Parathyroid adenoma (tissue), 2 donors: ENCODE data around the gene TGM1.

Experiments
- H2AFZ ChIP-seq: fragments of 300-600 bp; sonication (generic); one replicate; pipeline ENCODE4 v1.7.0; 2017; ENCODE audit warnings: antibody characterized with exemption, mild to moderate bottlenecking
- H3K27ac ChIP-seq: fragments of 300-600 bp; sonication (generic); one replicate; pipeline ENCODE4 v1.7.0; 2017
- H3K27me3 ChIP-seq: fragments of 300-600 bp; sonication (generic); one replicate; pipeline ENCODE4 v1.7.0; 2017; ENCODE audit warnings: low read length; ENCODE audit not compliant: control insufficient read depth, insufficient read depth
- H3K36me3 ChIP-seq: fragments of 300-600 bp; sonication (generic); one replicate; pipeline ENCODE4 v1.7.0; 2017; ENCODE audit warnings: low read length; ENCODE audit not compliant: control insufficient read depth, insufficient read depth
- H3K4me1 ChIP-seq: fragments of 300-600 bp; sonication (generic); one replicate; pipeline ENCODE4 v1.7.0; 2017; ENCODE audit warnings: control low read depth
- H3K4me2 ChIP-seq: fragments of 300-600 bp; sonication (generic); one replicate; pipeline ENCODE4 v1.7.0; 2017; ENCODE audit warnings: low read length
- H3K4me3 ChIP-seq: fragments of 300-600 bp; sonication (generic); one replicate; pipeline ENCODE4 v1.7.0; 2017; ENCODE audit warnings: low read depth, low read length
- H3K79me2 ChIP-seq: fragments of 300-600 bp; sonication (generic); one replicate; pipeline ENCODE4 v1.7.0; 2017; ENCODE audit warnings: control low read depth
- H3K9ac ChIP-seq: fragments of 300-600 bp; sonication (generic); one replicate; pipeline ENCODE4 v1.7.0; 2017; ENCODE audit warnings: mild to moderate bottlenecking
- H3K9me3 ChIP-seq: fragments of 300-600 bp; sonication (generic); one replicate; pipeline ENCODE4 v1.7.0; 2017; ENCODE audit warnings: low read length; ENCODE audit not compliant: control insufficient read depth
- TF ChIP-seq, protein P1 (sequence below): fragments of 300-600 bp; sonication (generic); IDR thresholded peaks from one replicate; pipeline ENCODE4 v1.7.0; 2017; ENCODE audit warnings: antibody characterized with exemption, mild to moderate bottlenecking
- donor health status: primary hyperparathyroidism.

TGM1 gene

DNA sequence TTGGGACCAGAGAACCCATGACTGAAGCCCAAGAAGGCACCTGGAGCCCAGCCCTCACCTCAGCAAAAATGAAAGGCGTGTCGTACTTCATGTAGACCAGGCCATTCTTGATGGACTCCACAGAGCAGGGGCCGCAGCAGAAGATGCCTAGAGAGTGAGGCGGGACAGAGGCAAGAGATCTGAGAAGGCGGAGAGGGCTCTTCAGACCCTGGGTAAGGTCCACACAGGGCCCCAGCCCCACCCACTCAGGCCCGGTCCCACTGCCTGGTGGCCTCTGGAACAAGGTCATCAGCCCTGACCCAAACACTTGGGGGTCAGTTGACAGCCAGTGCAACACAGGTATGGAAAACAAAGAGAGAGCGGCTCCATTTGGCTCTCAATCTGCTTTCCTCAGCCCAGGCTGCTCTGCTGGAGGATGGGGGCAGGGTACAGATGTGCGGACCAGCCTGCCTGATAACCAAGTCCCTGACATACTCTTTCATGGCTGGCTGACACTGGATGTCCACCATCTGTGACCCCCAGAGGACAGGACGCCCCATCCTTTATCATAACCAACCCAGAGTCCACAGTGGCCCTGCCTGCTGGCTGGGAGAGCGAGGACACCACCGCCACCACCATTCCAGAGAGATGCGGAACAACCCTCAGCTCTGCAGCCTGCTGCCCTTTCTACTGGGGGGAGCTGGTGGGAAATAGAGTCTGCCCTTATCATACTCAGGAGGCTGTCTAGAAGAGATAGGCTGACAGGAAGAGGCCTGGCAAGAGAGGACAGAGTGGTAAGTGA, 6.9 kb downstream of the TGM1 start:
- H3K79me2 ChIP-seq: no peaks in the 10 kb centered on the region
- H3K4me1 ChIP-seq: no peaks in the 10 kb centered on the region
- no peak overlapping the region for H3K9ac ChIP-seq
- TF ChIP-seq, protein P1, sequence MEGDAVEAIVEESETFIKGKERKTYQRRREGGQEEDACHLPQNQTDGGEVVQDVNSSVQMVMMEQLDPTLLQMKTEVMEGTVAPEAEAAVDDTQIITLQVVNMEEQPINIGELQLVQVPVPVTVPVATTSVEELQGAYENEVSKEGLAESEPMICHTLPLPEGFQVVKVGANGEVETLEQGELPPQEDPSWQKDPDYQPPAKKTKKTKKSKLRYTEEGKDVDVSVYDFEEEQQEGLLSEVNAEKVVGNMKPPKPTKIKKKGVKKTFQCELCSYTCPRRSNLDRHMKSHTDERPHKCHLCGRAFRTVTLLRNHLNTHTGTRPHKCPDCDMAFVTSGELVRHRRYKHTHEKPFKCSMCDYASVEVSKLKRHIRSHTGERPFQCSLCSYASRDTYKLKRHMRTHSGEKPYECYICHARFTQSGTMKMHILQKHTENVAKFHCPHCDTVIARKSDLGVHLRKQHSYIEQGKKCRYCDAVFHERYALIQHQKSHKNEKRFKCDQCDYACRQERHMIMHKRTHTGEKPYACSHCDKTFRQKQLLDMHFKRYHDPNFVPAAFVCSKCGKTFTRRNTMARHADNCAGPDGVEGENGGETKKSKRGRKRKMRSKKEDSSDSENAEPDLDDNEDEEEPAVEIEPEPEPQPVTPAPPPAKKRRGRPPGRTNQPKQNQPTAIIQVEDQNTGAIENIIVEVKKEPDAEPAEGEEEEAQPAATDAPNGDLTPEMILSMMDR: no peak
- no peaks in the 10 kb centered on the region for H3K36me3 ChIP-seq
- H3K4me2 ChIP-seq: no peak overlapping the region
- no peak overlapping the region for H2AFZ ChIP-seq
- no peak overlapping the region for H3K27ac ChIP-seq
- no peaks in the 10 kb centered on the region for H3K27me3 ChIP-seq
- no peaks in the 10 kb centered on the region for H3K9me3 ChIP-seq
- no peak overlapping the region for H3K4me3 ChIP-seq

DNA sequence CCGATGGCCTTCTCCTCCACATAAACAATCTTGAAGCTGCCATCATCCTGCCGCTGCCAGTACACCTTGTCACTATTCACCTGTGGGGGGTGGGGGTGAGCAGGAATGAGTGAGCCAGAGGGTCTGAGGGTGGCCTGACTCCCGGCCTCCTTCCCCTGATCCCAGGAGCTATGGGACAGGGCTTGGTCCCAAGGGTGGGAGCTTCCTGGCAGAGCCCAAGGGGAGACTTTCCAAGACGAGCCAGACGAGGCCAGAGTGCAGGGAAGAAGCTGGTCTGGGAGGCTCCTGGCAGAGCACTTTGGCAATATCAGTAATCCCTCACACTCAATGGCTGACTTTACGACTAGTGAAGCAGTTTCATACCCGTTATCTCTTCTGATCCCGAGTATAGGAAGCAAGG, 7.5 kb downstream of the TGM1 start:
- H3K27ac ChIP-seq: no peak overlapping the region

DNA sequence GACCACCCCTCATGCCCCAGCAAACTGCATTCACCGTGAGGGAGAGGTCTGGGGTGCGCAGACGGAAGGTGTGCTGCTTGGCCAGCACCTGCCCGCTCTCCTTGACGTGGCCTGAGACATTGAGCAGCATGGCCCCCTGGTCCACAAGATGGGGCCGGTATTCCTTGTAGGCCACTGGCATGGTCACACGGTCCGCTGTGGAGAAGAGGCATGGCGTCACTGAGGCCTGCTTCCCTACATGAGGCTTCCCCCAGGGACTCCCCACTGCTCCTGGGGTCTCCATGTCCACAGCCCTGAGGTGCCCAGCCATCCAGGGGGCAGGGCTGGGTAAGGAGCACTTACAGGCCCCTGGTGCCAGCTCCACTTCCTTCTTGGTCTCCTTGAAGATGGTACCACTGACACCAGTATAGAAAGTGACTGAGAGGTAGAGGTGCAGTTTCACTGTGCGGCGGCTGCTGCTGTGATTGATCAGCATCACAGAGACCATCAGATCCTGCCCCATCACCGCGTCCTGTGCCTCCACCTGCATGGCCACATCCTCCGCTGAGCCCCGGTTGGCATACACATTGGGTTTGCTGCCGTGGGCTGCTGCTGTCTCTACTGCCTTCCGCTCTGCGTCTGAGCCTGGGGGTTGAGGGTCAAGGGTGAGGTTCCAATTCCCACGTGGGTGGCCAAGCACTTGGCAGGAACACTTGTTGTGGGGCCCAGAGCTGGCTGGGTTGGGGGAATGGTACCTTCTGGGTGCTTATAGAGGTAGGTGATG, 8.2 kb downstream of the TGM1 start:
- H3K4me1 ChIP-seq: no peaks in the 10 kb centered on the region
- H3K27me3 ChIP-seq: no peaks in the 10 kb centered on the region
- TF ChIP-seq, protein P1: no peak
- H3K9me3 ChIP-seq: no peaks in the 10 kb centered on the region
- H3K79me2 ChIP-seq: no peaks in the 10 kb centered on the region
- H2AFZ ChIP-seq: no peak overlapping the region
- H3K36me3 ChIP-seq: no peaks in the 10 kb centered on the region
- H3K4me2 ChIP-seq: no peak overlapping the region
- no peak overlapping the region for H3K4me3 ChIP-seq
- H3K9ac ChIP-seq: no peak overlapping the region
- no peak overlapping the region for H3K27ac ChIP-seq

More for the DNA sequence above, 7.5 kb downstream of the TGM1 start:
- H3K27me3 ChIP-seq: no peaks in the 10 kb centered on the region
- H3K9ac ChIP-seq: no peak overlapping the region
- TF ChIP-seq, protein P1: no peak
- no peaks in the 10 kb centered on the region for H3K9me3 ChIP-seq
- H3K4me2 ChIP-seq: no peak overlapping the region
- no peaks in the 10 kb centered on the region for H3K4me1 ChIP-seq
- H3K79me2 ChIP-seq: no peaks in the 10 kb centered on the region
- no peak overlapping the region for H3K4me3 ChIP-seq
- no peak overlapping the region for H2AFZ ChIP-seq
- no peaks in the 10 kb centered on the region for H3K36me3 ChIP-seq

DNA sequence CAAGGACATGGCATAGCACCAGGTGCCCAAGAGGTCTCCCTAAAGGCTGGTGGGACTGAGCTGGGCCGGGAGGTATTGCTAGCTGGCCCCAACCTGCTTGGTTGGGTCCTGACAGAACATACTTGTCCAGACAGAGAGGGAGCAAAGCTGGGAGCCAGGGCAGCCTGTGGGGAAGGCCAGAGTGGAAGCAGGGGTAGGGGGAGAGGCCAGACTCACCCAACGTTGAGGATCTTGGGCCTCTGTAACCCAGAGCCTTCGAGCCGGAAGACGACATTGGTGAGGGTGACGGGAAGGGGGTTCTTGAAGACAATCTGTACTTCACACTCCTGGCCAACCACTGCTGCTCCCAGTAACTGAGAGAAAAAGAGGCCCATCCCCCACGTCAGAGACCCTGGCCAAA, 9.0 kb downstream of the TGM1 start:
- Histone ChIP-seq H3K27ac (no peak overlapping the region), H3K36me3 (no peaks in the 10 kb centered on the region), H3K9me3 (no peaks in the 10 kb centered on the region), H2AFZ (no peak overlapping the region), H3K79me2 (no peaks in the 10 kb centered on the region), H3K4me3 (no peak overlapping the region), H3K27me3 (no peaks in the 10 kb centered on the region), H3K4me1 (no peaks in the 10 kb centered on the region), H3K4me2 (no peak overlapping the region), H3K9ac (no peak overlapping the region)
- TF ChIP-seq, protein P1: no peak
